ENCODE measurements around the gene SLC16A13.
"Not testable (repeated sequence)": the region's sequence is repeated elsewhere in the genome, so short reads cannot be mapped to it uniquely, and the experiment has no call there.

The SLC16A13 gene, protein sequence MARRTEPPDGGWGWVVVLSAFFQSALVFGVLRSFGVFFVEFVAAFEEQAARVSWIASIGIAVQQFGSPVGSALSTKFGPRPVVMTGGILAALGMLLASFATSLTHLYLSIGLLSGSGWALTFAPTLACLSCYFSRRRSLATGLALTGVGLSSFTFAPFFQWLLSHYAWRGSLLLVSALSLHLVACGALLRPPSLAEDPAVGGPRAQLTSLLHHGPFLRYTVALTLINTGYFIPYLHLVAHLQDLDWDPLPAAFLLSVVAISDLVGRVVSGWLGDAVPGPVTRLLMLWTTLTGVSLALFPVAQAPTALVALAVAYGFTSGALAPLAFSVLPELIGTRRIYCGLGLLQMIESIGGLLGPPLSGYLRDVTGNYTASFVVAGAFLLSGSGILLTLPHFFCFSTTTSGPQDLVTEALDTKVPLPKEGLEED

DNA sequence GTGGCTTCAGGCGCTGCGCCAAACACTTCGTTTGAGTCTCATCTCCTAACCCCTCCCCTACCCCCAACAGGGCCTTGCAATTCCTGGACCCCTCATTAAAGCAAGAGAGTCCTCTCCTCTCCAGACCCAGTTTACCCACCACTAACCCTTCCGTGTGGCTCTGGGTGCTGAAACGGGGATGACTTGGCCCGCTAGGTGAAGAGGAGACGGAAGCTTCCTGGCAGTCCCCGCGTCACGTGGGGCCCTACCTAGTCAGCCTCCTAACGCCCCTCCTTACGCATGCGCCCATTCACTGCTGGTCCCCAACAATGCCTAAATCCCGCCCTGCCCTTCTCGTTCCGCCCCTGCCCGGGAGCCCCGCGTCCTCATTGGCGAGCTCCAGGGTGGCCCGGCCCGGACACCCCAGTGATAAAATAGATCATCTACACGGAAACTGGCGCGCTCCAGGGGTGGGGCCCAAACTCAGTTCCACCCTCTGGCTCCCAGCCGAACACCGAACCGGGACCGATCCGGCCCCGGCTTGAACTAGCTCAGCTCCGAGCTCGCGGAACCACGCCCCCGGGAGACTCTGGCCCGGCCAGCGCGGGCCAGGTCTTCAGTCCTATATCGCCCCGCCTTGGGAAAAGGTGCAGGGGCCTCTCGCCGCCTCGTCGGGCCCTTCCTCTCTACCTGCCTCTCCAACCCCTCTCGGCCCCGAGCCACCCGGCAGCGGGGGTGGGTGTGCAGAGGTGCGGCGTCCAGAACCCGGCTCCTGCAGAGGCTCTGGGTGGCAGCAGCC lies at the start of gene SLC16A13:
SLC16A13 (plus strand) TSS at position 425 of the 778 bp plus-strand sequence. CDS start 368 bp downstream, outside the sequence.
- TF ChIP-seq, protein P1, sequence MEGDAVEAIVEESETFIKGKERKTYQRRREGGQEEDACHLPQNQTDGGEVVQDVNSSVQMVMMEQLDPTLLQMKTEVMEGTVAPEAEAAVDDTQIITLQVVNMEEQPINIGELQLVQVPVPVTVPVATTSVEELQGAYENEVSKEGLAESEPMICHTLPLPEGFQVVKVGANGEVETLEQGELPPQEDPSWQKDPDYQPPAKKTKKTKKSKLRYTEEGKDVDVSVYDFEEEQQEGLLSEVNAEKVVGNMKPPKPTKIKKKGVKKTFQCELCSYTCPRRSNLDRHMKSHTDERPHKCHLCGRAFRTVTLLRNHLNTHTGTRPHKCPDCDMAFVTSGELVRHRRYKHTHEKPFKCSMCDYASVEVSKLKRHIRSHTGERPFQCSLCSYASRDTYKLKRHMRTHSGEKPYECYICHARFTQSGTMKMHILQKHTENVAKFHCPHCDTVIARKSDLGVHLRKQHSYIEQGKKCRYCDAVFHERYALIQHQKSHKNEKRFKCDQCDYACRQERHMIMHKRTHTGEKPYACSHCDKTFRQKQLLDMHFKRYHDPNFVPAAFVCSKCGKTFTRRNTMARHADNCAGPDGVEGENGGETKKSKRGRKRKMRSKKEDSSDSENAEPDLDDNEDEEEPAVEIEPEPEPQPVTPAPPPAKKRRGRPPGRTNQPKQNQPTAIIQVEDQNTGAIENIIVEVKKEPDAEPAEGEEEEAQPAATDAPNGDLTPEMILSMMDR (IDR thresholded peaks at IDR 0.05; ENCODE audit: low read depth, low read length), result no peak

DNA sequence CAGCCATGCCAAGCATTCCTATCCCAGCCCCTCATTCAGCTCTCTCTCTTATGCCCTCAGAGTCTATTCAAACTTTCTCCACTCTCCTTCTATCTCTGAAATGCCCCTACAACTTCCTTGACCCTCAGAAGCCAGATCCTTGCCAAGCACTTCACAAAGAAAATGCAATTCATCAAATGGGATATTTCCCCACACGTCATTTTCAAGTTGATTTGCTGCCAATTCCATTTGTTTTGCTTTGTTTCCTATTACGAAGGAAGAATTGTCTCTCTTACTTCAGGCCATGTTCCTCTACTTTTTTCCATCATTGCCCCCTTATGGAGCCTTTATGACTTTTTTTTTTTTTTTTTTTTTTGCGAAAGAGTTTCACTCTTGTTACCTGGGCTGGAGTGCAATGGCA lies 49.1 kb upstream of the SLC16A13 start:
- in situ Hi-C loops (cut with HindIII; ENCODE audit: low sequenced_read_pairs), result no loop called here
- TF ChIP-seq, protein P1 (IDR thresholded peaks at IDR 0.05; ENCODE audit: low read depth, low read length), result no peak
- no peak overlapping the region for H3K4me3 ChIP-seq (ENCODE audit: low read depth, low read length)
- DNase-seq (ENCODE audit: low read depth, low spot score), result no peak

More for the DNA sequence above, at the start of gene SLC16A13:
- in situ Hi-C loops (cut with HindIII; ENCODE audit: low sequenced_read_pairs), result no loop called here
- DNase-seq (ENCODE audit: low read depth, low spot score), result peak; percentile 92
- peak within 1 kb of the TSS; percentile 77 for H3K4me3 ChIP-seq (ENCODE audit: low read depth, low read length)

DNA sequence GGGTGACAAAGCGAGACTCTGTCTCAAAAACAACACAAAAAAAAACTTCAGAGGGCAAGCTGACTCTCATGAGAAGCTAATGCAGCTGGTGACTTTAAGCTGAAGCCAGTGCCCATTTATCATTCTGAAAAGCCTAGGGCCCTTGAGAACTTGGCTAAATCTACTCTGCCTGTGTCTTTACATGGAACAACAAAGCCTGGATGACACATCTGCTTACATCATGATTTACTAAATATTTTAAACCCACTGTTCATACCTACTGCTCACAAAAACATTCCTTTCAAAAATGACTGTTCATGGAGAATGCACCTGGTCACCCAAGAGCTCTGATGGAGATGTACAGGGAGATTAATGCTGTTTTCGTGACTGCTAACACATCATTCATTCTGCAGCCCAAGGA lies 46.0 kb upstream of the SLC16A13 start:
- in situ Hi-C loops (cut with HindIII; ENCODE audit: low sequenced_read_pairs), result no loop called here
- no peak for DNase-seq (ENCODE audit: low read depth, low spot score)
- TF ChIP-seq, protein P1 (IDR thresholded peaks at IDR 0.05; ENCODE audit: low read depth, low read length), result no peak
- H3K4me3 ChIP-seq (ENCODE audit: low read depth, low read length), result no peak overlapping the region

DNA sequence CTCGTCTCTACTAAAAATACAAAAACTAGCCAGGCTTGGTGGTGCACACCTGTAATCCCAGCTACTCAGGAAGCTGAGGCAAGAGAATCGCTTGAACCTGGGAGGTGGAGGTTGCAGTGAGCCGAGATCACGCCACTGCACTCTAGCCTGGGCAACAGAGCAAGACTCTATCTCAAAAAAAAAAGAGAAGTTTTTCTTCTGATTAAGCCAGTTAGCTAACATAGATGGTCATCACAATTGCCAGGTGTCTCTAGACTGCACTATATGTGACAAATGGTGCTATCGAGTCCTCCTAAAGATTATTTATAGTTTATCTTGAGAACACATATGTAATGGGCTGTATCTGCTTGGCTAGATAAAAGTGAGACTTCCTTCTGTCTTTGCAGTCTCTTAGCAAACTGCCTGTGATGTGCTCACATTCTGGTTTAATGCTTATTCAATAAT lies 42.2 kb upstream of the SLC16A13 start:
- in situ Hi-C loops (cut with HindIII; ENCODE audit: low sequenced_read_pairs); DNase-seq (ENCODE audit: low read depth, low spot score); H3K4me3 ChIP-seq (ENCODE audit: low read depth, low read length): not testable (repeated sequence)

DNA sequence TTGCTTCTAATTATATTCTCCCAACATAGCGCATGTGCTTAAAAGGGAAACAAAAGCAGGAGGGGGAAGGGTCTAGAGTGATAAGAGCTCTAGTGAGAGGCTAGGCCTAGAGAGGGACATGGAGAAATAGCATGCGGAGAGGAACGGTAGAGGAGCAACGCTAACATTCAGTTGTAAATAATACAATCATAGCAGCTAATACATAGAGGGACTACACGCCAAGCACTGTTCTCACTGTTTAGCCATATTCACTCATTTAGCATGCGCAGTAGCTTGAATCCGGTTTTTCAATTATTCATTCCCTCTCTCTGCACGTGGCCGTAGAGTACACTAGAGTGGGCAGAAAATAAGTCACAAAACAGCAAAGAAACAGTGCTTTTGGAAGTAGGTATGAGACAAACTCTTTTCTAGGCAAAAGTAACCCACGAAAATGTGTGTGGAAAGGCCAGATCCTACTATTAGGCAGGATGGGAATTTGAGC lies 41.7 kb upstream of the SLC16A13 start:
- TF ChIP-seq, protein P1 (IDR thresholded peaks at IDR 0.05; ENCODE audit: low read depth, low read length), result no peak
- in situ Hi-C loops (cut with HindIII; ENCODE audit: low sequenced_read_pairs), result no loop called here
- no peak for DNase-seq (ENCODE audit: low read depth, low spot score)
- no peak overlapping the region for H3K4me3 ChIP-seq (ENCODE audit: low read depth, low read length)

DNA sequence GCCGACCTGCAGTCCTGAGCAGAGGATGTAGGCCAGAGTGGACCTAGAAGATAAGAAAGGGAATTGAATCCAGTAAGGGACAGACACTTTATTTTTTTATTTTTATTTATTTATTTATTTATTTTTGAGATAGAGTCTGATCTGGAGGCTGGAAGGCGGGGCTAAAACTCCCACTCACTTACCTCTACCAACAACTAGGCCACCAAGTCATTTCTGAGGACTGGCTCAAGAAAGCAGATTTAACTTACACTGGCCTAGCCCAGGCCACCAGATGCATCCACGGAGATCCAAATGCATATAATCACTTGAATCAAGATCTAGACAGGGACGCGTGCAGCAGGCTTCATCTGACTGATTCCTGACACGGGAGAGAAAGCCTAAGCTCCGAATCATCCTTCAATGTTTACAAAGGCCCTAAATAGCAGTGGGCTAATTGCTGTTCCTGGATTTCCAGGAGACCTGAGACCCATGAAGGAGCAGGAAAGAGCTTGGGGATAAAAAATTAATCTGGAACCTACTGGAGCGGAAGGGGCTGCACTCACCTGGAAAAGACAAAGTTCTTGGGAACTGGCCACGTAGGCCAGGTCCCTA lies 41.1 kb upstream of the SLC16A13 start:
- H3K4me3 ChIP-seq (ENCODE audit: low read depth, low read length), result no peak overlapping the region
- no peak for DNase-seq (ENCODE audit: low read depth, low spot score)
- in situ Hi-C loops (cut with HindIII; ENCODE audit: low sequenced_read_pairs), result no loop called here
- TF ChIP-seq, protein P1 (IDR thresholded peaks at IDR 0.05; ENCODE audit: low read depth, low read length), result no peak

Measured in astrocyte of the spinal cord (primary cell).